A204.1 (cell line): ENCODE data around the gene PPP1R3E.

Experiments used
- FAIRE-seq: peaks from 2 replicates; lab custom pipeline; 2012; peaks lifted over from hg19 to GRCh38; lab: Jason Lieb, UNC

PPP1R3E gene

DNA sequence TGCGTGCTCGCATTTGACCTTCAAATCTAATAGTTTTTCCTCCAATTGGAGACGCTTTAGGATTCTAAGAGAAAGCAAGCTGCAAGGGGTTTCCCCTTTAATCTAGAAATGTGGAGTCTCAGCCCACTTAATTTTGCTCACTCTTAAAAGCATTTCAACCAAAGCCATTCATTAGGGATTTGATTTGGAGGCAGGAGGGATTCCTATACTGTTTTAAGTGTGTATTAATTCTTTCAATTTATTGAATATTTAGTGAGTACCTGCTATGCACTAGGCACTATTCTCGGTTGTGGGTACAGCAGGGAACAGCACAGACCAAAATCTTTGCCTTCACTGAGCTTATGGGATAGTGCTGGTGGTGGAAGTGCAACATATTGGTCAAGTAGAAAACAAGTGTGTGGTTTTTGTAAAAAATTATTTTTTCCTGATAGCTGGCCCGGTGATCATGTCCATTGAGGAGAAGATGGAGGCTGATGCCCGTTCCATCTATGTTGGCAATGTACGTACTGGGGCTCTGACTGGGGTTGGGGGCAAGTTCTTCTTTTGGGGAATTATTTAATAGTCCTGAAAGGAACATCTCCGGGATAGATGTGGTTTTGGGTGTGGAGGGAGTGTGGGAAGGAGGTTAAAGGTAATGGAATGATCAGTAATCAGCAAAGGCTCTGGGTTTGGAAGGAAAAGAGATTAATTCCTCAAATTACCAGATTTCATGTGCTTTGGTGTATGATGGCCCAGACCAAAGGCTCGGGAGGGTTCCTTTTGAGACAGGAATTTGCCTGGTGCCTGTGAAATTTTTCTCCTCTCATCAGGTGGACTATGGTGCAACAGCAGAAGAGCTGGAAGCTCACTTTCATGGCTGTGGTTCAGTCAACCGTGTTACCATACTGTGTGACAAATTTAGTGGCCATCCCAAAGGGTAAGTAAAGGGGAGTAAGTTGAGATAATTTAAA is 20.2 kb upstream of the PPP1R3E start:
- no peak for FAIRE-seq

DNA sequence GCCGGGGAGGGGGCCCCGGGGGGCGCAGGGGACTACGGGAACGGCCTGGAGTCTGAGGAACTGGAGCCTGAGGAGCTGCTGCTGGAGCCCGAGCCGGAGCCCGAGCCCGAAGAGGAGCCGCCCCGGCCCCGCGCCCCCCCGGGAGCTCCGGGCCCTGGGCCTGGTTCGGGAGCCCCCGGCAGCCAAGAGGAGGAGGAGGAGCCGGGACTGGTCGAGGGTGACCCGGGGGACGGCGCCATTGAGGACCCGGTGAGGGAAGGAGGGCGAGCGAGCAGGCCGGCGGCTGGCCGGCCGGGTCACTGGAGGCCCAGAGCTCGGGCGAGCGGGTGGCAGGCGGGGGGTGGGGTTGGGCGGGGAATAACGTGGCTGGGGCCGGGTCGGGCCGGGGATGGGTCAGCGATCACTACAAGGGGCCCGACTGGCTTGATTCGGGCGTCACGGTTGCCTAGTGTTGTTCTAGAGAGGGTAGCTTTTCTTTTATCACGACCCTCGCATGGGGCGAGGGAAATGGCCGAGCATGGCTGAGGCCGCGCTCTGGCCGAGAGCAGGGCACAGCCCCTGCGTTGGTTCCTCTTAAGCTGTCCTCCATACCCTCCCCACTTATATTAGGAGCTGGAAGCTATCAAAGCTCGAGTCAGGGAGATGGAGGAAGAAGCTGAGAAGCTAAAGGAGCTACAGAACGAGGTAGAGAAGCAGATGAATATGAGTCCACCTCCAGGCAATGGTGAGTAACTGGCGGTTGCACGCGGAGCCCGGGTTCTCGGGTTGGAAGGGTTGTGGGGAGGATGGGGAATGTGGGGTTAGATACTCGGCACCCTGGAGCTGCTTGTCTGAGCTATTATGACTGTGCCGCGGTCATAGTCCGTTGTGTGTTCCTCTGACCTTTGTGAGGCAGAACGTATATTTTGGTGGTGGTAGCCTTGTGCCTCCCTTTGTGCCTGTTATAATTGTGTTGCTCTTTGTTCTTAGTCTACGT is 19.2 kb upstream of the PPP1R3E start:
- no peak for FAIRE-seq

DNA sequence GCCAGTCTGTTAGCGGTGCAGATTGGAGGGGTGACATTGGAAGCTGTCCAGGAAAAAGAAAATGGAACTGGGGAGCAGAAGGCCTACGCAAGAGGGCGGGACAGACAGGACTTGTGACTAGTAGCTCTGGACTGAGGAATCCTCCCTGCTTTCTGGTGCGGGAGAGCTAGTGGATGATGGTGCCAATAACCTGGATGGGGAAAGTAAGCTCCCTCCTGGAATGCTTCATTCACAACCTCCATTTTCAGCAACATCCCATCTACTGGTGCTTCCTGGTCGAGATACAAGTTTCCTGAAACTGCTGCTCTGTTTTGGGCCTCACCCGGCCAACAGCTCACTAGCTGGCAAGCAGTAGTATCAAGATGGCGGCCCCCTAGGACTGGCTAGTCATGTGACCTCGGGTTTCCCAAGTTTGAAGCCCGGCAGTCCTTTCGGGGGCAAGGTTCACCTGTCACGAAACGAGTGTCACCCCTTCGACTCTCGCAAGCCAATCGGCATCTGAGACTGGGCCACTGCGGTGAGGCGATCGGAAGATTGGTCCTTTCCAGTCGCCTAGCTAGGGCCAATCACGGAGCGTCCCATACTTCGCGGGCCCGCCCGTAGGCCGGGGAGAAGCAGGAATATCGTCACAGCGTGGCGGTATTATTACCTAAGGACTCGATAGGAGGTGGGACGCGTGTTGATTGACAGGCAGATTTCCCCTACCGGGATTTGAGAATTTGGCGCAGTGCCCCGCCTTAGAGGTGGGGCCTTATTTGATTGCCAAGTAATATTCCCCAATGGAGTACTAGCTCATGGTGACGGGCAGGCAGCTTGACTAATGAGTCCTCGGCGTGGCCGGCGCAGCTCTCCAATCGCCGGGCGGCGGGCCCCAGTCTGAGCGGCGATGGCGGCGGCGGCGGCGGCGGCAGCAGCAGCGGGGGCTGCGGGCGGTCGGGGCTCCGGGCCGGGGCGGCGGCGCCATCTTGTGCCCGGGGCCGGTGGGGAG is 18.2 kb upstream of the PPP1R3E start, which contains the start of gene PABPN1:
TSS of gene PABPN1 (plus strand) at position 874 of the 988 bp plus-strand sequence. CDS start at position 887, 13 bp downstream.
- peak; percentile 99 for FAIRE-seq

DNA sequence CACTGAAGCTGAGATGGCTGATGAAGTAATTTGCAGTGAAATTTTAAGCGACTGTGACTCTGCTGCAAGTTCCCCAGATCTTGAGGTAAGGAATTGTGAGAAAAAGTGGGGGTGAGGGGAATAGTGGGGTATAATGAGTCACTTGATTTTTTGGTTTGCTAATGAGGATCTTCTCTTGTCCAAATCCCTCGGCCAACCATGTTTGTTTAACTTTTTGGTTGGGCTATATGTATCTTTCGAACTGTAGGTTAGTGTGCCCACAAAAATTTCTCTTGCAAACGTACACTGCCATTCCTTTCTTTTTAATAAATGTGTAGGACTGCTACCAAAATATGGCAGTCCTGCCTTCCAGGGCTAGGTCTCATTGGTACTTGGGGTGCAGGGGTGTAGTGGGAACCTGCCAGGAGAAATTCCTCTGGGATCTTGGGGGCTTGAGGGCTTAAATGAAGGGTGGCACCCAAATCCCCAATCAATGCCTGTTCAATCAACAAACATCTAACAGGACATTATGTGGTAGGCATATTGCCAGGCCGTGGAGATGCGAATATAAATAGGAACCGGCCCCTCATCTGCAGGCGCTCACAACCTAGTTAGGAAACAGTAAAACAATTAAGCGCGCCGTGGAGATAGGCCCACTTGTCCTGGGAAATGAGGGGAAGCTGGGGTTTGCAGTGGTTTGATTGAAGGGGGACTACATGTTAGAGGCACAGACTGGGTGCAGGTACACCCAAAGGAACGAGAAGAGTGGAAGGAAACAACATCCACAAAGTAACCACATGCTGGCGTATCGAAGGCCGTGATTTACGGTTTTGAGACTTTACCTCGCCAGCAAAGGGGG is 17.3 kb upstream of the PPP1R3E start:
- no peak for FAIRE-seq

DNA sequence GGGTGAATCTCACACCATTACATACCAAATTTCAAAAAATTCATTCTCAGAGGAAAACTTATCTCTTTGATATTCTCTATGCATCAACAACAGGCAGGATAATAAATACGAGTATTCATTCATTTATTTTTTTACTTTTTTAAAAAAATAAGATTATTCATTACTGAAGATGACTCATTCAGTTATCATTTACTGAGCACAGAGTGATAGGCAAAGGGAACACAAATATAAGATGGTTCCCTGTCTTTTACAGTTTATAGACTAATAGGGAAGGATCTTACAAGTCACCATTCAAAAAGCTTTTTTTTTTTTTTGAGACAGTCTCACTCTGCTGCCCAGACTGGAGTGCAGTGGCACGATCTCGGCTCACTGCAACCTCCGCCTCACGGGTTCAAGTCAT is 13.6 kb upstream of the PPP1R3E start:
- FAIRE-seq: no peak

DNA sequence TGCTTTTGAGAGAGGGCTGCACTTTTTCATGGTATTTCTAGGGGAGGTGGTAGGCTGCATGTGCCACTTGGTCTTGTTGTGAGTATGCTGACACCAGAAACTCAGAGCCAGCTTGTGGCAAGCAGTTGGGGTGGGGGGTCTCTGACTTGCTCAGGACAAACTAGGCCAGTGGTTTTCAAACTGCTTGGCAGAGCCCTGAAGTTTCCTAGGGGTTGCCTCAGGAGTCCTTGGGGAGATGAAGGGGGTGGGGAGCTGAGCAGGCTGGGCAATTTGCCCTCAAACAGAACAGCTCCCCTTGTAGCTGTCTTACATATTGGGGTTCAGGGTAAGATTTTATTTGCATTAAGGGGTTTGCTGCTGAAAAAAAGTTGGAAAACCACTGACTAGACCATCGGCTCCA is 7.9 kb upstream of the PPP1R3E start:
- no peak for FAIRE-seq

DNA sequence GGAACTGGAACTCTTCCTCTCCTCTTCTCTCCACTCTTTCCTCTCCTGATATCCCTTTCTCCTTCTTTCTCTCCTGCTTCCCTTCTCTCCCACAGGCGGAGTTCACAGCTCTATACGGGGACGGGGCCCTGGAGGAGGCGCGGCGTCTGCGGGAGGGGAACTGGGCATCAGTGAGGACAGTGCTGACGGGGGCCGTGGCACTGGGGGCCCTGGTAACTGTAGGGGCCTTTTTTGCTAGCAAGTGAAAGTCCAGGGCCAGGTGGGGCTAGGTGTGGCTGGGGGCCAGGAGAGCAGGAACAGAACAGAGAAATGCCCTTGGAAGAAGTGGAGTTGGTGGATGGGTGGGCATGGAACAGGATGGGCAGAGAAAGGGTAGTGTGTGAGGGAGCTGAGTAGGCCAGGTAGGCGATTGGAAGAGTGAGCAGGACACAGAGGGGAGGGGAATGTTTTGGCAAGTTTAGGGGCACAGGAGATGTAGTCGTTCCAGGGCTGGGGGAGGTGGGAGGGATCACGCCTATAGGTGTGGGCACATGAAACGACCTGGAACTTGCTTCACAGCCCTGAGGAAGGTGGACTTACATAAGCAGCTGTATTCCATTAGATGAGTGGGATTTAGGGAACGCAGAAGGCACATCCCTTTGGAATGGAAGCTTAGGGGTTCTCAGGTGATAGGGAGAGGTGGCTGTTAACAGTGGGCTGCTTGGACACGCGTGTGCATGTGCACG is 6.2 kb upstream of the PPP1R3E start:
- FAIRE-seq: no peak

DNA sequence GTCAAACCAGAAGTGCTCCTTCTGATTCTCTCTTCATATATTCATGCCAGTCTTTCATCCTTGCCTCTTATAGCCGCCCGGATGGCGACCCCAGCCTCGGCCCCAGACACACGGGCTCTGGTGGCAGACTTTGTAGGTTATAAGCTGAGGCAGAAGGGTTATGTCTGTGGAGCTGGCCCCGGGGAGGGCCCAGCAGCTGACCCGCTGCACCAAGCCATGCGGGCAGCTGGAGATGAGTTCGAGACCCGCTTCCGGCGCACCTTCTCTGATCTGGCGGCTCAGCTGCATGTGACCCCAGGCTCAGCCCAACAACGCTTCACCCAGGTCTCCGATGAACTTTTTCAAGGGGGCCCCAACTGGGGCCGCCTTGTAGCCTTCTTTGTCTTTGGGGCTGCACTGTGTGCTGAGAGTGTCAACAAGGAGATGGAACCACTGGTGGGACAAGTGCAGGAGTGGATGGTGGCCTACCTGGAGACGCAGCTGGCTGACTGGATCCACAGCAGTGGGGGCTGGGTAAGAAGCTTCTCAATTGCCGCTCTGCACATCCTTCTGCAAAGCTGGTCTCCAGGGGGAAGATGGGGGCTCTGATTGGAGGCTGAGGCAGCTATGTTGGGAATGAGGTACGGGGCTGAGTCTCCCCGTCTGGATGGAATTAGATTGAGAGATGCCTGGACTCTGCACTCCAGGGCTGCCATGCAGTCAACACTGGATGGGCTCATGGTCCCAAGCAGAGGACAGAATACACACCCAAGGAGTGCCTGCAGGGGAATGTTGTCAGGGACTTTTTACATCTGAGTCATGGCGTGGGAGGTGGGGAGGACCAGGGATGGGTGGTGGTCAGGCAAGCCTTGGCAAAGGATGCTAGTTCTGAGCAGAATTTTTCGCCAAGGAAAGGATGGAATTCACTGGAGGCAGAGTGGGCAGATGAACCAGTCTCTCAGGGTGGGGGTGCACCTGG is 5.3 kb upstream of the PPP1R3E start:
- FAIRE-seq: no peak

DNA sequence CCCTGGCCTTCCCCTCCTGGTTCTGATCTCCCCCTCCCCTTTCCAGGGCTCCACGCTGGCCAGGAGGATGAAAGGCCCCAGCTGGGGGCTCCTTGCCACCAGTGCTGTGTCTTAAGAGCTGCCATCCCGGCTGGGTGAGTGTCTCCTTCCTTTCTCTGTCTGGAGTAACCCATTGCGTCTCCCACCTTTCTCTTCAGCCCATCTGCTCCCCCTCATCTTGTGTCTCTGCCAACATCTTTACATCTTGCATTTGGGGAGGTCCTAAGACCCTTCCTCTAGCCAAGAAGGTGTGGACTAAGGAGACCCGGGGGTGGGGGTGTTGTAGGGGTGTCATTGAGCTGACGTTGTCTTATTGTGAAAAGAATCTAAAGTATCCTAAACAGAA is 4.5 kb upstream of the PPP1R3E start:
- no peak for FAIRE-seq

DNA sequence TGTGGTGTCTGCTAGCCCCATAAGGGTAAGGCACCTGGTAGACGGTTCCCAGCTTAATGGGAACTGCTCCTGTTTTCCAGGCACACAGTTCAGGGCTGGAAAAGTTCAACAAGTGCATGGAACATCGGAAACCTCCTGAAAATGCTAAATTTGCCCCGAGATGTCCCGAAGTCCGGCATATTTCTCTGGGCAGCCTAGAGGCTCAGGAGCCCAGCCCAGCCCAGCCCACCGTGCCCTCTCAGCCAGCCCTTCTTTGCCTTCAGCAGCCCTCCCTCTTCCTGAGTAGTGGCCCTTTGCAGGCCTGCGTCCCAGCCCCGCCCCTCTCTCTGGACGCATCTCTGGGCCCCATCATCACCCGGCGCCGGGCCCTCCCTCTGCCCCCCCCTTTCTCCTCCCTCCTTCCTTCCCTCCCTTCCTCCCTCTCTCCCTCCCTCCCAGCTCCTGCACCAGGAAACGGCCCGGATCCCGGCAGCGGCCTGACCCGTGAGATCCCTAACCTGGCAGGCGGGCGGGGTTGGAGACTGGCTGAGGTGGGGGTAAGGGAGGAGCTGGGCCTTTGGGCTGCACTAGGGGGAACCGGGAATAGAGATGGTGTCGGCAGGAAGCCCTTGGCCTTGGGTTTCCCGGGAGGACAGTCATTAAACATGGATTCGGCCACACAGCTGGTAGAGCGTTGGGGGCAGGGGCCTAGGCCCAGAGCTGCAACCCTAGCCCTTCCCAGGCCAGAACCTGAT is 3.9 kb upstream of the PPP1R3E start, which contains the start of gene BCL2L2:
TSS of gene BCL2L2 (plus strand) at position 422 of the 734 bp plus-strand sequence. CDS start 935 bp downstream, outside the sequence.
- no peak for FAIRE-seq

DNA sequence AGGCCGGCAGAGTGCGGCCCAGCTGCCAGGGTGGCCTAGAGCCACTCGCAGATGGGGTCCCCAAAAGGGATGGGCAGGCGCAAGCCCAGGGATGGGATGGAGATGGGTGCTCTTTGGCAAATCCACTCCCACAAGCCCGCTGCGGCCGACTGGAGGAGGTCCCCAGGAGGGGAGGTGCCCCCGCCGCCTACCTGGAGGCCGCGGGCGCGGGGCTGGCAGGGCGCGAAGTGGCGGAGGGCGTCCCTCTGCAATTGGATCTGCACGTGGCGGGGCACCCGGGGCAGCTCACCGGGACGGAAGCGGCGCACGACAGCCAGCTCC is 730 bp downstream of the PPP1R3E start:
- no peak for FAIRE-seq

DNA sequence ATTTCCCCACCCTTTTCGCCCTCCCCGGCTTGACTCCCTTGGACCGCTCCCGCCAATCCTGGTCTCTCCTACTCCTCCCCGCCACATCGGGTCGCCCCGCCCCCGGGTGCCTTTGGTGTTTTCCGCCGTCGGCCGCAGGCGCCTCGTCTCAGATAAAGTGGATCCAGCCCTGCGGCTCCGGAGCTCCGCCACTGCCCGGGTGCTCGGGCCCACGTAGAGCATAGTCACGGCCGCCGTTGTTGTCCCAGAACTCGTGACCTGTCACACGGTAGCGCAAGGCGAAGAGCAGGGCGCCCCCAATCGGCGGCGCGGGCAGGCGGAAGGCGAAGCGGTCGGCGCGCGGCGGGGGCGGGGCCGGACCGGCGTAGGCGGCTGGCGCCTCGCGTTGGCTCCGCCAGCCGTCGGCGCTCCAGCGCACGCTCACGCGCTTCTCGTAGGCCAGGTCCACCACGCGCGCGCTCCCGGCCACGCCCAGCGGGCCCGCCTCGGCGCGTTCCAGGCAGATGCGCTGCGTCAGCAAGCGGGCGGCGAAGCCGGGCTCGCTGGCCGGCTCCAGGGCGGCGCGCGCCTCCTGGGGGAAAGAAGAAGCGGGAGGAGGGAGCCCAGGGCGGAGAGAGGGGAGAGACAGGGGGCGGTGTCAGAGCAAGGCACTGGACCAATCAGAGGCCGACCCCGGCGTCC is 1.2 kb downstream of the PPP1R3E start:
- FAIRE-seq: no peak

DNA sequence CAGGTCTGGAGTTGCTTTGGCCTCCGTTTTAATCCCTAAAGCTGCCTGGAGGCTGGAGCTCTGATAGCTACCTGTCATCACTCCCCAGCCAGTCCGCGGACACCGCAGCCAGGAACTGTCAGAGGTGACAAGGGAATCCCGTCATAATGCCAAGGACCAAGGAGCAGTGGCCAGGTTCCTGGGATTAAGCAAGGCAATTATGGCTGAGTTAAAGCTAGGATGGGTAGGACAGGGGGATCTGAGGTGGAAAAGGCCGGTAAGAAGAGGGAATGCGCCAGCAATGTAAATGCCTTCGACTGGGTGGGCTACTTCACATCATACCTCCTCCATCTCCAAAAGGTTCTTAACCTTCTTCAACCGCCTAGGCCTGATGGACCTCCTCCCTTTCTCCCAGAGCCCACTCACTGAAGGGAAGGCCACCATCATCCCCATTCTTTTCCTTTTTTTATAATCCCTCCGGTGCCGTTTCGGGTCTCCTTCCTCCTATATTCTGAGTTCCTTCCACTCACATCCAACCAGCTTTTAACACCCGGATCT is 1.9 kb downstream of the PPP1R3E start:
- no peak for FAIRE-seq

DNA sequence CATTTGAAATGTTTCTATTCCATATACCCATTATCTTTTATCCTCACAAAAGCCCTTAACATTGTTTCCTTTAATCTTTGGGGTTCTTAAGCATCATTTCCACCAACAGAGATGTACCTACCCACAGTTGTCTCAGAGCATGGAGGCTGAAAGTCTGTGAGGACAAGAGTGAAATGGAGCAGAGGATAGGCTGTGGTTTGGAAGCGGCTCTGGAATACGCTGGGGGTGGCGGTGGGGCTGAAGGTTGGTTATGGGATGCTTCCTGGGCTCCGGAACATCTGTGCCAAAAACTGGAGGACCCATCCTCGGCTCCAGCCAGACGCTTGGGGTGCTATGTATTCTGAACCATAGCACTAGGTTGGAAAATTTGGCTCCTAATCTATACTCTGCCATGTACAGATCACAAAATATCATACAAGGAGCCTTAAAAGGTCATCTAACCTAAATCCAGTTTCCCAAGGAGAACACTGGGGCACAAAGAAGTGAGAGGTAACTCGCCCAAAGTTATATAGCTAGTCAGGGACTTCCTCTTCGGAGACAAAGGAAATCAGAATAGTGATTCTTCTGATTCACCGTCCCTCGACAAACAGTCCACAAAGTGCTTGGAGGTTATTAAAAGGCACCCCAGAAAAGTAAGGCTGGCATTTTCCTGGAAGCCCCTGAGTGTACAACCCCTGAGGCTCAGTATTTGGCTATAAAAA is 2.5 kb downstream of the PPP1R3E start:
- no peak for FAIRE-seq

DNA sequence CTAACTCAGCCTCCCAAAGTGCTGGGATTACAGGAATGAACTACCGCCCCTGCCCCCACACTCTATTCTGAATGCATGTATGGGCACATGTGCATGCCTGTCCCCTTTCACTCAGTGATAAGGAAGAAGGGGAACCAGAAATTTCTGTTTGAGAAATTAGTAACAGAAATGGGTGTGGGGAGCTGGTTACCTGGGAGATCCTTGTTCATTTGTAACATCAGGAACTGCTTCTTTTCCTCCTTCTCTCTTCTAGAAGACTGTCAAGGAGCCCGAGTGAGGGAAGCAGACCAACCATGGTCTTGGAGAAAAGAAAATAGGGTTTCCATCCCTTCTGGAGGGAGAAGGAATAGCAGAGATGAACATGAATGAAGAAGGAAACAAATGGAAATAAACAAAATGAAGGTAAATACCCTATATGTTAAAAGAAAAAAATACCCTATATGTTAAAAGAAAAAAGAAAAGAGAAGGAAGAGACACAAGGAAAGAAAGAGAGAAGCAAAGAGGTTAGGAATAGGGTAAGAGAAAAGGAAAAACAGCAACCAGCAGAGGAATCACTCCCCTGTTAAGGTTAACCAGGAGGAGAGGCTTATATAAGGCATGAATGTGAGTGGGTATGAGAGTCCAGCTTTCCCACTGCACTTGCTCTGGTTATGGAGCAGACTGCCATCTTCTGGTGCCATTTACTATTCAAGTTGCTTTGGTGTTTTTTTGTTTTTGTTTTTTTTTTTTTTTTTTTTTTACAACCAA is 3.3 kb downstream of the PPP1R3E start:
- no peak for FAIRE-seq
